ENCODE data around the gene SORL1-AS1.
"Not testable (repeated sequence)": the region's sequence is repeated elsewhere in the genome, so short reads cannot be mapped to it uniquely, and the experiment has no call there.

Gene SORL1-AS1

DNA sequence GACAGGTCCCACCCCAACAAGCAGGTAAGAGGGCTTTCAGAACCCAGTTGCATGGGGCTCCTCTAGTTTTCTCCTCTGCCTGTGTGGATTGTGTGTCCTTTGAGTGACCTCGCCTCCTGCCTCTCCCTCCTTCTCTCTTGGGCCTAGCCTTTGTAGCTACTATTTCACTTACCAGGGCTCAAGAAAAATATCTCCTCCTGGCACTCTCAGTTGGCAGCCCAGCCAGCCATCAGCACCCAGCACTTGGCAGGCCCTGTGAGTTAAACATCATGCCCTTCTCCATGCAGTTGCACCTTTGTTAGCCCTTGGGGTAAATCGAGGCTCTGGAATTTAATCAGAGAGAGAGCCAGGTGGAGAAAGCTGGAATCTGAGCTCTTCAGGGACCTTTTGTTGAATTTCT is 35.4 kb upstream of the SORL1-AS1 start:
- Histone ChIP-seq H3K36me3 (ENCODE audit: insufficient read depth, low read length) (no peaks in the 10 kb centered on the region), H3K9ac (ENCODE audit: insufficient read length) (no peak overlapping the region), H3K9me3 (ENCODE audit: low read depth, low read length) (no peaks in the 10 kb centered on the region), H3K4me3 (no peak overlapping the region), H3K27ac (no peak overlapping the region)
- no peak for DNase-seq (ENCODE audit: low read depth, low spot score)
- TF ChIP-seq EZH2 (IDR thresholded peaks at IDR 0.05) (no peak), POLR2AphosphoS5 (IDR thresholded peaks at IDR 0.05; ENCODE audit: borderline replicate concordance, low read depth, low read length) (no peak)

DNA sequence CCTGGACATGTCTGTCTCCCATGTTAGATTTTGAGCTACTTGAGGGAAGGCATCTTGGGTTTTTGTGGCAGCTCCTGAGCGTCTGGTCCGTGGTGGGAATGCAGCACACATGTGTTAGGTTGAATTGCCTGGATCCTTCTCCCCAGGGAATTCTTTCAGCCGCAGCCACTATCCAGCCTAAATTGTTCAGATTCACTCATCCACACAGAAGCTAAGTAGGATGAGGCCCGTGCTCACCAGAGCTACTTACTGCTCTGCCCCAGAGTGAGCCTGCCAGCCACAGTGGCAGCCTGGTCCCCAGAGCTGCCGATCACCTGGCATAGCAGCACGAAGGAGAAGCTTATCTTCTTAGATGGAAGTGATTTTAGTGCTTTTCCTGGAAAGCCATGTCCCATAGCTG is 34.4 kb upstream of the SORL1-AS1 start:
- DNase-seq (ENCODE audit: low read depth, low spot score), result no peak
- no peak for TF ChIP-seq FOXP2 (optimal IDR thresholded peaks at IDR 0.05; ENCODE audit: control extremely low read depth, extremely low read length, insufficient read depth)
- no peak for TF ChIP-seq EZH2 (IDR thresholded peaks at IDR 0.05)
- no peak for TF ChIP-seq POLR2AphosphoS5 (IDR thresholded peaks at IDR 0.05; ENCODE audit: borderline replicate concordance, low read depth, low read length)
- H3K27ac ChIP-seq, result no peak overlapping the region

DNA sequence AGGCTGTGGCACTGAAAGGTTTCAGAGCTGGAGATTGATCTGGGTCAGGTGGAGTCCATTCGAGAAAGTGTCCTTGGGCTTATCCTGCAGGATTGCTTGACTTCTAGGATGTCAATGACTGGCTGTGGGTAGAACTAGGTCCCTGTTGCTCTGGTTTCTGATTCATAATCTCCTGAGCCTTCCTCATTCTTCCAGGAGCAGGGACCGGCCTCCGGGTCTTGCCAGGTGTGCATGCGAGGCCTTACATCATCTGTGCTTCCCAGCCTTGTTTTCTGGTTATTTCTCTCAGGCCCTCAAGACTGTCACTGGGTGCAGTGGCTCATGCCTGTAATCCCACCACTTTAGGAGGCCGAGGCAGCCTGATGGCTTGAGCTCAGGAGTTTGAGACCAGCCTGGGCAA is 33.3 kb upstream of the SORL1-AS1 start:
- H3K9ac ChIP-seq (ENCODE audit: insufficient read length), result no peak overlapping the region
- TF ChIP-seq EZH2 (IDR thresholded peaks at IDR 0.05) (no peak), POLR2AphosphoS5 (IDR thresholded peaks at IDR 0.05; ENCODE audit: borderline replicate concordance, low read depth, low read length) (no peak), FOXP2 (optimal IDR thresholded peaks at IDR 0.05; ENCODE audit: control extremely low read depth, extremely low read length, insufficient read depth) (no peak)
- no peak overlapping the region for H3K27ac ChIP-seq
- no peaks in the 10 kb centered on the region for H3K36me3 ChIP-seq (ENCODE audit: insufficient read depth, low read length)
- DNase-seq (ENCODE audit: low read depth, low spot score), result no peak
- H3K9me3 ChIP-seq (ENCODE audit: low read depth, low read length), result no peaks in the 10 kb centered on the region
- H3K4me3 ChIP-seq, result no peak overlapping the region

More for the DNA sequence above, 34.4 kb upstream of the SORL1-AS1 start:
- no peak overlapping the region for H3K4me3 ChIP-seq
- no peaks in the 10 kb centered on the region for H3K36me3 ChIP-seq (ENCODE audit: insufficient read depth, low read length)
- H3K9me3 ChIP-seq (ENCODE audit: low read depth, low read length), result no peaks in the 10 kb centered on the region
- H3K9ac ChIP-seq (ENCODE audit: insufficient read length), result no peak overlapping the region

DNA sequence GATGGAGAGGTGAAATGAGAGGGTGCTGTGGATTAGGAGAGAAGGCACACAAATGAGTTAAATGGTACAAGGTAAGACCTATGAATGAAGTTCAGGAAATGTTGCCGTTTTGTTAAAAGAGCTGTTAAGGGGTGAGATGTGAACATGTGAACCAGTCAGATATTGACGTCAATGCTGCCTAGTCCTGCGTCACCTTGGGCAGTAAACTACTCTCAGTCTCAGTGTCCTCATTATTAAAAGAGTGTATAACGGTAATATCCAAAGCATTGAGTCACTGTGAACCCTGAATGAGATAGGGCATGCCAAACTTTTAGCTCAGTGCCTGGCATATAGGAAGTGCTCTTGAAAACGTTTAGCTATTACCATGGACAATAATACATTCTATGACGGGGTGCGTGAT is 32.4 kb upstream of the SORL1-AS1 start:
- H3K9ac ChIP-seq (ENCODE audit: insufficient read length), result no peak overlapping the region
- no peaks in the 10 kb centered on the region for H3K9me3 ChIP-seq (ENCODE audit: low read depth, low read length)
- TF ChIP-seq FOXP2 (optimal IDR thresholded peaks at IDR 0.05; ENCODE audit: control extremely low read depth, extremely low read length, insufficient read depth) (no peak), POLR2AphosphoS5 (IDR thresholded peaks at IDR 0.05; ENCODE audit: borderline replicate concordance, low read depth, low read length) (no peak), EZH2 (IDR thresholded peaks at IDR 0.05) (no peak)
- H3K27ac ChIP-seq, result no peak overlapping the region
- DNase-seq (ENCODE audit: low read depth, low spot score), result no peak
- no peak overlapping the region for H3K4me3 ChIP-seq
- no peaks in the 10 kb centered on the region for H3K36me3 ChIP-seq (ENCODE audit: insufficient read depth, low read length)

DNA sequence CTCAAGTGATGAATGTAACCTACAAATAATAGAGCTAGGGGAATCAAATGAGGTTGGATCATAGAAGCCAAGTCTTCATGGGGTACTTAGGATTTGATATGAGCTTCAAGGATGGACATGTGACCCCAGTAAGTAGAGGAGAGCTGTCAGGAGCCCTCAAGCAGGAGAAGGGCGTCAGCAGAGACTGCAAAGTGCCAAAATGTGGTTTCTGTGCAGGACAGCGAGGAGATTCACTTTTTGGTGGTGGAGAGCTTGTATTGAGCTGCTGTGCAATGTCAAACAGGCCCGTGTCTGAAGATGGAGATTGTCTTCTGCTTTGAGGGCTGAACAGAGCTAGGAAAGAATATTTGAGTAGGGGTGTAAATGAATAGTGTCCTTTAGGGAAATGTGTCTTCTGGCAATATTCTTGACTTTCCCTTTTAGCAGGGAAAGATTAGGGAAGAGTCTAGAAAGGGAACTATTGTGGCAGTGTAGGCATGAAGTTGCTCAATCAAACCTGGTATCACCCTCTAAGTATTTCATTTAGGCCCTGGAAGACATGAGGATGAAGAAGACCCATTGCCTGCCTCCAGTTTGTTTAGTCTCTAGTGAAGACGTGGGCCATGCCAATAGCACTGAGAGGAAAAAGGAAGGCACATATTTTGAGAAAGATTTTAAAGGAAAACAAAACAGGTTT is 31.2 kb upstream of the SORL1-AS1 start:
- H3K9ac ChIP-seq (ENCODE audit: insufficient read length), result no peak overlapping the region
- H3K9me3 ChIP-seq (ENCODE audit: low read depth, low read length), result no peaks in the 10 kb centered on the region
- TF ChIP-seq POLR2AphosphoS5 (IDR thresholded peaks at IDR 0.05; ENCODE audit: borderline replicate concordance, low read depth, low read length) (no peak), EZH2 (IDR thresholded peaks at IDR 0.05) (no peak), FOXP2 (optimal IDR thresholded peaks at IDR 0.05; ENCODE audit: control extremely low read depth, extremely low read length, insufficient read depth) (no peak)
- H3K36me3 ChIP-seq (ENCODE audit: insufficient read depth, low read length), result no peaks in the 10 kb centered on the region
- no peak overlapping the region for H3K27ac ChIP-seq
- H3K4me3 ChIP-seq, result no peak overlapping the region
- no peak for DNase-seq (ENCODE audit: low read depth, low spot score)

GRCh38 chr11:121482231-121483129 is 29.7 kb upstream of the SORL1-AS1 start:
- no peaks in the 10 kb centered on the region for H3K36me3 ChIP-seq (ENCODE audit: insufficient read depth, low read length)
- H3K4me3 ChIP-seq, result no peak overlapping the region
- TF ChIP-seq POLR2AphosphoS5 (IDR thresholded peaks at IDR 0.05; ENCODE audit: borderline replicate concordance, low read depth, low read length) (no peak), FOXP2 (optimal IDR thresholded peaks at IDR 0.05; ENCODE audit: control extremely low read depth, extremely low read length, insufficient read depth) (no peak), EZH2 (IDR thresholded peaks at IDR 0.05) (no peak)
- DNase-seq (ENCODE audit: low read depth, low spot score), result no peak
- no peak overlapping the region for H3K9ac ChIP-seq (ENCODE audit: insufficient read length)
- no peaks in the 10 kb centered on the region for H3K9me3 ChIP-seq (ENCODE audit: low read depth, low read length)
- no peak overlapping the region for H3K27ac ChIP-seq

DNA sequence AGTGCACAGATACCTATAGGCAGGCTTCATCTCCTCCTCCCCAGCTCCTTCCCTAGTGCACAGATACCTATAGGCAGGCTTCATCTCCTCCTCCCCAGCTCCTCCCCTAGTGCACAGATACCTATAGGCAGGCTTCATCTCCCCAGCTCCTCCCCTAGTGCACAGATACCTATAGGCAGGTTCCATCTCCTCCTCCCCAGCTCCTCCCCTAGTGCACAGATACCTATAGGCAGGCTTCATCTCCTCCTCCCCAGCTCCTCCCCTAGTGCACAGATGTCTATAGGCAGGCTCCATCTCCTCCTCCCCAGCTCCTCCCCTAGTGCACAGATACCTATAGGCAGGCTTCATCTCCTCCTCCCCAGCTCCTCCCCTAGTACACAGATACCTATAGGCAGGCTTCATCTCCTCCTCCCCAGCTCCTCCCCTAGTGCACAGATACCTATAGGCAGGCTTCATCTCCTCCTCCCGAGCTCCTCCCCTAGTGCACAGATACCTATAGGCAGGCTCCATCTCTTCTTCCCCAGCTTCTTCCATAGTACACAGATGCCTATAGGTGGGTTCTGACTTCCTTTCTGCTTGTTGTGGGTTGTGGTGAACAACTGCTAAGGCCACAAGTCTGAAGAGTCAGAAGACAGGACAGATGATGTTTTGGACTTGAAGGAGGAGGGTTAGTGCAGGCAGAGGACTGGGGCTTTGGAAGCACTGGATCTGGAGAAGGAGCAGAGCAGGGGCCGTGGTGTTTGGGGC is 28.9 kb upstream of the SORL1-AS1 start:
- not testable (repeated sequence) for H3K4me3 ChIP-seq; H3K9me3 ChIP-seq (ENCODE audit: low read depth, low read length); H3K27ac ChIP-seq; H3K36me3 ChIP-seq (ENCODE audit: insufficient read depth, low read length); DNase-seq (ENCODE audit: low read depth, low spot score); H3K9ac ChIP-seq (ENCODE audit: insufficient read length)

DNA sequence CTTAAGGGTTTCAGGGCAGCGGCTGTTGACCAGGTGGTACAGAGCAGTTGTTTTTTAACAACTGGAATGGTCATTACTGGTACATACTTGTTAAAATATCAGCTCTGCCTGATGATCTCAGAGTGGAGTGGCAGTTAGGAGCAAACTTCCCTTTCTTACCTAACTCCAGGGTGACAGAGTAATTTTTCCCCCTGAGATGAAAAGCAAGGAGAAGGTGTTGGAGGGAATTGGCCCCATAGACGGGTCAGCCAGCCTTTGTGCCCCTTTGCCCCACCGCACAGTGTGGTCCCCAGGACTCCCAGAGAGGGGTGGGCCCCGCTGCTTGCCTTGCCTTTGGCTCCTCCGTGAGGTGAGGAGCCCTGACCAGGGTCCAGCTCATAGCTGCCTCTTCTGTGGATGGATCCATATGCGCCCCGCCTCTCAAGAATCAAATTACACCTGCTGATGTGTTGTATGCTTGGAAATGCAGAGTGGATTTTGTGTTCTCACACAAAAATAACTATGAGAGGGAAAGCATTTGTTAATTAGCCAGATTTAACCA is 27.0 kb upstream of the SORL1-AS1 start:
- Histone ChIP-seq H3K9ac (ENCODE audit: insufficient read length) (no peak overlapping the region), H3K9me3 (ENCODE audit: low read depth, low read length) (no peaks in the 10 kb centered on the region), H3K4me3 (no peak overlapping the region), H3K36me3 (ENCODE audit: insufficient read depth, low read length) (no peaks in the 10 kb centered on the region), H3K27ac (no peak overlapping the region)
- TF ChIP-seq EZH2 (IDR thresholded peaks at IDR 0.05) (no peak), FOXP2 (optimal IDR thresholded peaks at IDR 0.05; ENCODE audit: control extremely low read depth, extremely low read length, insufficient read depth) (no peak), POLR2AphosphoS5 (IDR thresholded peaks at IDR 0.05; ENCODE audit: borderline replicate concordance, low read depth, low read length) (no peak)
- no peak for DNase-seq (ENCODE audit: low read depth, low spot score)

All from SK-N-MC (cell line).